Left hindlimb (tissue), 1 donor: Measurements from ENCODE around the gene CLSTN1.
"Not testable (repeated sequence)": the region's sequence is repeated elsewhere in the genome, so short reads cannot be mapped to it uniquely, and the experiment has no call there.

Experiments used
- DNase-seq: peaks from one replicate; pipeline ENCODE4 v3.0.0-alpha.2; 2018

Gene CLSTN1

DNA sequence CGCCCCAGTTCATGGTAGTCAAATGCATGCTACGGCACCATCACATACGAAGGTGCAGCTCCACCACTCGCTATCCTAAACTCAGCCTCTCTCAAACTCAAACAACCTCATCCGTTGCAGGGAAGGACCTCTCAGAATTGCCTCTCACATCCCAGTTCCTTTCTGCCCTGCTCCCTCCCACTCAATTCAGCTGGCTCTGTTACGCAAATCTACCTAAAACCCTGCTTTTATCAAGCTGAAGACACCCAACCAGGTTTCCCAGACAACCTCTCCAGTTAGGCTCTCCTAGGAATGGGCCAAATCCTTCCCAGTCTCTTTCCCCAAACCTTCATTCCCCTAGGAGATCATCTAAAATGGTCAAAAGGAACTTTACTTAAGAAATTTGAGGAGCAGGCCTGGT, 62.9 kb downstream of the CLSTN1 start:
- no peak for DNase-seq

DNA sequence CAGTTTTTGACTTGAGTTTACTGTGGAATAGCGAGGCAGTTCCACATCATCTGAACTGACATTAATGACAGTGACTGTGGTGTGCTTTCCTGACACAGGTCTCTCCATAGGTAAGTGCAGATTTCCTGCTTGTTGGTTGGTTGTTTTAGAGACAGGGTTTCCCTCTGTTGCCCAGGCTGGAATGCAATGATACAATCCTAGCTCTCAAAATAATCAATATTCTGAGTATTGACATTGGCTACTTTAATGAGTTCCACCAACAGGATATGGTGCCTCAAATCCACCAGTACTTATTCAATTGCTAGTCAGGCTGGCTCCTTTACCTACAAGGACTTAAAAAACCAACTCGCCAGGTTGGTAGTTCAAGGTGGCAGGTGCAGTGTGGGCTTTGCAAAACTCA, 63.8 kb downstream of the CLSTN1 start:
- DNase-seq = no peak

DNA sequence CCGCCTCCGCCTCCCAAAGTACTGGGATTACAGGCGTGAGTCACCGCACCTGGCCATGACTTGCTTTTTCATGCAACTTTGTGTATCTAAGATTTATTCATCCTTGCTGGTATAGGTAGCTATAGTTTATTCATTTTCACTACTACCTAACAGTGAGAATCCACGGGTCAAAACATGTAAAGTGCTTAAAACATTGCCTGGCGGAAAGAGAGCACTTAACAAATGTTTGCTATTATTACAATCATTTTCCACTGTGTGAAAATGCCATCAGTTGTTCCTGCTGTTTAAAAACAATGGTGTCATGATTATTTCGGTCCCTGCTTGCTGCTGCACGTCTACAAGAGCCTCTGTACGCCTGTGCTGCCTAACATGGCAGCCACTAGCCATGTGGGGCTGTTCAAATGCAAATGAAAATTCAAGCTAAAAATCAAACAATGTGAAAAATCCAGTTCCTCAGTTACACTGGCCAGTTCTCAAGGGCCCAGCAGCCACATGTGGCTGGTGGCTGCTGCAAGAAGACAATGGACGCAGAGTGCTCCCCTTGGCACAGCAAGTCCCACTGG, 65.1 kb downstream of the CLSTN1 start:
- no peak for DNase-seq

DNA sequence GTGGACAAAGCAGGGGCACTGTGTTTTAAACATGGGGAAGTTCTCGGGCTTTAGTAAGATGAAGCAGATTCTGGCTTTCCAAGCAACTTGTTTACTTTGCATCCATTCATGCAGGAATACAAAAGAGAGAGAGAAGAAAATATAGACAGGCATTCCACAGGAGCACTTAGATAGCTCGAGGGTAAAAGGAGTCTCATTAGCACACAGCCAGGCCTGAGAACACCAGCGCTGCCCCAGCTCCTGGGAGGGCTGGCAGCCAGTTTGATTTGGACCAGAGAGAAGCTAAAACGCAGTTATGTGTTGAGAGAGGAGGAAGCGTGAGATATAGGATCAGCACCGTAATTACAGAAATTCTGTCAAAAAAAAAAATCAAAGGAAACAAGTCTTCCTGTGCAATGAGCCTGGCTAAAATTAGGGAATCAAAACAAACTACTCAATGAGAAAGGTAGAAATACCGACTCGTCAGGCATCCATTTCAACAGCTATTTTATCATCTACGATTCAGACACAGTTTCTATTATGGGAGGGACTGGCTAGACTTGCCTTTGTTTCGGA, 68.2 kb downstream of the CLSTN1 start:
- DNase-seq = no peak

DNA sequence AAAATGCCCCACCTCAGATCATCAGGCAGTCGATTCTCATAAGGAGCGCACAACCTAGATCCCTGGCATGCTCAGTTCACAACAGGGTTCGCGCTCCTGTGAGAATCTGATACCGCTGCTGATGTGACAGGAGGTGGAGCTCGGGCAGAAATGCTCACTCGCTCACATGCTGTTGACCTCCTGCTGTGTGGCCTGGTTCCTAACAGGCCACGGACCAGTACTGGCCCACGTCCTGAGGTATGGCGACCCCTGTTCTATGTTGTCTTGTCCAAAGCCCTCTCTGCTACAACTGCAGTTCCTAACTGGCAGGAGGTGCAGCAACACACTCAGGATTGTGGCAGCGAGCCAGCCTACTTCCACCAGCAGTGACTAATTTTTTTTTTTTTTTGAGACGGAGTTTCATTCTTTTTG, 70.6 kb downstream of the CLSTN1 start:
- no peak for DNase-seq

DNA sequence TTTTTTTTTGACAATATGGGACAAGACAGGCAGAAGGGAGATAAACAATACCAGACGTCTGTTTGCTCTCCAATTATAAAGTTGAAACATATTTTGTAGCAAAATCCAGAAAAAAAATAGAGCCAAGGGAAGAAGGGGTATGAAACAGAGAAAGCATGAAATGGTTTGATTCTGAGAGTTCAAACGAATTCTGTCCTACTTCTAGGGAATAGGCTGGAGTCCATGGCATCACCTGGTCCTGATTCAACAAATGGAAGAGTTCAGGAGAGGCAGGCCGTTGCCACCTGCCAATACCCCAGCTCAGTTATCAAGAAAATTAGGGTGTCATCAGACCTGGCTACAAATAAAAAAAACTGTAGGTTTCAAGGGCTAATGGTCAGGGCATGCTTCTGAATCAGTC, 71.8 kb downstream of the CLSTN1 start:
- DNase-seq = no peak

DNA sequence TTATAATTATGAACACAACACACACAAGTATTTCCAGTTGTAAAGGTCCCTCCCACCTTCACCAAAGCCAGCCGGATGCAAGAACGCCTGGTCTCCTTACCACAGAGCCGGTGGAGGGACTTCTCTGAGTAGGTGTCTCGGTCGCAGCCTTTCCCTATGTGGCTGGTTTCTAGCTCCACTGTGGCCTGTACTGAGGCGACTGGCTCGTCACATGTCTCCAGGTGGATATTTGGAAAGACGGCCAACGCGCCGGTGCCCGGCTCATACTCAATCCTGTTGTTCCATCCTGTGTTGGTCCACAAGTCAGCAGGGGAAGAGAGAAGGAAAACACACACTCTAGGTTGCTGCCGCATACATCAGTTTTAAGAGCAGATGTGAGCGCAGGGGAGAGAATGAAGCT, 74.4 kb downstream of the CLSTN1 start:
- DNase-seq = no peak

DNA sequence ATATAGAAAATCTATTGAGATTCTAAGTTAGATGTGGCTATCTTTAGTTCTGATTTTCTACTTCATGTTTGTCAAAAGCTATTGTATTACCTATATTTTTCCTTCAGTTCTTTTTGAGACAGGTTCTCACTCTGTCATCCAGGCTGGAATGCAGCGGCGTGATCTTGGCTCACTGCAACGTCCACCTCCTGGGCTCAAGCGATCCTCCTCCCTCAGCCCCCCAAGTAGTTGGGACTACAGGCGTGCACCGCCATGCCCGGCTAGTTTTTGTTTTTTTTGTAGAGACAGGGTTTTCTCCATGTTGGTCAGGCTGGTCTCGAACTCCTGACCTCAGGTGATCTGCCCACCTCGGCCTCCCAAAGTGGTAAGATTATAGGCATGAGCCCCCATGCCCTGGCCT, 75.4 kb downstream of the CLSTN1 start:
- DNase-seq = not testable (repeated sequence)

DNA sequence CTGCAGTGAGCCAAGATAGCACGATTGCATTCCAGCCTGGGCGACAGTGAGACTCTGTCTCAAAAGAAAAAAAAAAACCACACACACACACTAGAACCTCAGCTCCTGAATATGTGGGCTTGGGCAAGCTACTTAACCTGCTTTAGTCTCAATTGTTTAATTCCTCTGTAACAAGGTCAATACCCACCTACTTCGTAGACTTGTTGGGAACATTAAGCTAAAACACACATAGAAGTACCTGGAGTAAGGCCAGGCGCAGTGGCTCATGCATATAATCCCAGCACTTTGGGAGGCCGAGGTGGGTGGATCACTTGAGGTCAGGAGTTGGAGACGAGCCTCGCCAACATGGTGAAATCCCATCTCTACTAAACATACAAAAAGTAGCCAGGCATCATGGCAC, 77.1 kb downstream of the CLSTN1 start:
- DNase-seq = no peak

DNA sequence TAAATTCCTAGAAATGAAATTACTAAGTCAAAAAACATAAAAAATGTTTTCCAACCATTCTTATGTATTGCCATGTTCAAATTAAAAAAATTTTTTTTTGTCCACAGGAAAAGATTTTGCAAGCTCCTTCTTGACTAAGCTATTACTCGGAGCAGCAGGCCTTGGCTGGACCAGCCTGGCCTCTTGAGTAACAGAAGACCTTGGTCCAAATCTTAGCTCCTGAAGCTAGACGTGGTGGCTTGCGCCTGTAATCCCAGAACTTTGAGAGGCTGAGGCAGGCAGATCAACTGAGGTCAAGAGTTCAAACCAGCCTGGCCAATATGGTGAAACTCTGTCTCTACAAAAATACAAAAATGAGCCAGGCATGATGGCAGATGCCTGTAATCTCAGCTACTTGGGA, 77.6 kb downstream of the CLSTN1 start:
- DNase-seq = no peak

DNA sequence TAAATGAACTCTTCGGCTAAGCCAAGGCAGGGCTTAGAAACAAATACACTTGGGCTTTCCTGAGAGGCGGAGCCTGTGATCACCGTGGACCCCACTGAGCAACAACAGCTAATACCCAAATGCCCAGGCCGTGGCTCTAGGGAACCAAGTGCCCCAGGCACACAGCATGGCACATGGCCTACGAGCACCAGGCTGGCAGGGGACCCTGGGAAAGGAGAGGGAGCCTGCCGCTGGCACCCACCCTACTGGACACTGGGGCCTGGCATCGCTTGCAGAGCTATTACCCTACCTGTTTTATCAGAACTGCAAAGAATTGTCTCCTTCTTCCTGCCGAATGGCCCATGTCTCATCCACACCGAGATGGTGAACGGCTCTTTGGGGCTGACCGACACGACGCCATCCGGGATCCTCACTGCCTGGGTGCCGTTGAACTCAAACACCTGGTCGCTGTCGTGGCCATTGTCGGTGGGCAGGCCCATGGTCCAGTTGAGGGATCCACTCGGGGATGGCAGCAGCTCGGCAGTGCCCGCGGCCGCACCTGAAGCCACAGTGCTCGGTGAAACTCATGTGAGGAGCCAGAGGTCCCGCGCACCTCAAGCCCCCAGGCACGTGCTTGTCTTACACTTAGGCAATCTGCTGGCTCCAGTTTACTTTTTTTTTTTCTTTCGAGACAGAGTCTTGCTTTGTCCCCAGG, 79.5 kb downstream of the CLSTN1 start:
- no peak for DNase-seq

DNA sequence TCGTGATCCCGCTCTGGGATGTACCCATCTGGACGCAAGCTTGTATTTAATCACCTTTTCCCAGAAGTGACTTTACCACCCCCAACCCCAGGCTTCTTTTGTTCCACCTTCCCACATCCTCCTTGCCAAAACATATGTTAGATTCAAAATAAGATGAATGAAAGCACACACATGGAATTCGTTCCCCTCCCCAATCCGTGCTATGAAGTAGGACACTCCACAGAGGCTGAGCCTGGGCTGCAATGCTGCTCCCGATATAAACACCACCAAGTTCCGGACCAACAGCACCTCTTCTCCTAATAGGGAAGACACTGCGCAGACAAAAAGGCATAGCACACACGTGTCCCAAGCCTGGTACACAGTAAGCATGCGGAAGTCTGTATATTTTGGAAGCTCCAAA, 86.1 kb downstream of the CLSTN1 start:
- no peak for DNase-seq

DNA sequence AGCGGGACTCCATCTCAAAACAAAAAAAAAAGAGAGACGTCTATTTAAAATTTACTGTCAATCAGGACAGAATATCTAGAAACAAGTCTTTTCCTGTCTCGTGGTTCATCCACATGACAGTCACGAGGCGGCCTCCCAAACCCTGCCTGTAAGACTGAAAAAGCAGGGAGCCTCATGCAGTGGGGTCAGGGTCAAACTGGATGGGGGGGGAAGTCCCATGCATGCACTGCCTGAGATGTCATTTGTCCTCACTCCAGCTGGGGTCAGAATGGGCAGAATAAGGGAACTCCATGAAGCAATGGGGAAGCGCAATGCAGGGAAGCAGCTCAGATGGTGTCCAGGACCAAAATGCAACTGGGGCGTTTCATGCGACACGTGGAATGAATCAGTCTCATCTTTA, 86.7 kb downstream of the CLSTN1 start:
- DNase-seq = no peak

DNA sequence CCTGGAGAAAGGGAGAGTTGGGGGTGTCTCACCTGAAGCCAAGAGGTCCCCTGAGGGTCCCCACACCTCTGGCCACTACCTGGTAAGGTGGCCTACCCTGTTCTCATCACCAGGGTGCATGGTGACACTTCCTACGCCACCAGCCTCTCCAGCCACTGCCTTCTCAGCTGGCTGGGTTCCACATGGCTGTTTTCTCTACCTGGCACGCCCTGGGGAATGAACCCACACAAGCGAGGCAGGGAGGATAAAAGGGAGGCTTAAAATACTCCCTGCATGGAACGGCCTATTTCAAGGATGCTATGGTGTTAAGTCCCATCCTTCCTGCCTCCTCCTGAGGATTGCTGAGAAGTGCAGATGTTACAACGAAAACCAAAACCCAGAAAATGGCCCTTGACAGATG, 87.5 kb downstream of the CLSTN1 start:
- DNase-seq = no peak

DNA sequence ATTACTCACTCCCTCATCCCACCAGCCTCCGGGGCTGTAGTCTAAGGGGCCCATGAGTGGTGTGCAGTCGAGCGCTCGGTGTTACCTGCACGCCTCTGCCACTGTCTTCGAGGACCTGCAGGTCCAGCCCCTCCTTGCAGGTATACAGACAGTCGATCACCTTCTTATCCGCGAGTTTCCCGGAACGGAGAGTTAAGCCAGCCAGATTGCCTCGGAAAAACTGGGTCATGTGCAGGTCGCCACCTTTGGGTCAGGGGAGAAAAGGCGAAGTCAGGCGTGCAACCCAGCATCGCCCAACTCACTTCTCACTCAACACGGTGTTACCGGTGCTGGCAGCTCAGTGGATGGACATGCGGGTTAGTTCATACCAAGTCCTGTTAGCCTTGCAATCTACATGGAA, 88.0 kb downstream of the CLSTN1 start:
- DNase-seq = no peak

DNA sequence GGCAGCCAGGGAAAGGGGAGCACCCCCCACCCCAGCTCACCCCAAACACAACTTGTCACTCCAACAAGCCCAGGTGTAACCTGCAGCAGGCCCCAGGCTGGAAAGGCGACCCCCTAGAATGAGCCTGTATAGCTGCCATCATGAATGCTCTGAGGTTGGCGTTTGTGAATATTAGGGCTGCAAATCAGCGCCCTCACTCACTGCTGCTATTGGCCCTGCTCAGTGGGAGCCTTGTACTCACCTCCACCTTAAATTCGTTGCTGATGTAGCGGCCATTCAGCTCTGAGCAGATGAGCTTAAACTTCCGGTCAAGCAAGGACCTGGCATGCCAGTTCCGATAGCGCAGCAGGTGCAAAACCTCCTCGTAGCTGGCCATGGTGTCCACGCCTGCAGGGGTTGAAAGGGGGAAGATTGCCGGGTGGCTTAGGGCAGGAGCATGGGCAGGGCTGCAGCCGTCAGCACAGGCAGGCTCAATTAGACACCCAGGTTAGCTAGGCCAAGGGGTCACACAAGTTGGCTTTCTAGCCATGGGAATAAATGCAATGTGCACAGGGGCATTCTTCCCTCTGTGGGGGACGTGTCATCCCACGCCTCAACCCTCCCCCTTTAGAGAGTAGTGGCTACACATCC, 90.5 kb downstream of the CLSTN1 start:
- no peak for DNase-seq

DNA sequence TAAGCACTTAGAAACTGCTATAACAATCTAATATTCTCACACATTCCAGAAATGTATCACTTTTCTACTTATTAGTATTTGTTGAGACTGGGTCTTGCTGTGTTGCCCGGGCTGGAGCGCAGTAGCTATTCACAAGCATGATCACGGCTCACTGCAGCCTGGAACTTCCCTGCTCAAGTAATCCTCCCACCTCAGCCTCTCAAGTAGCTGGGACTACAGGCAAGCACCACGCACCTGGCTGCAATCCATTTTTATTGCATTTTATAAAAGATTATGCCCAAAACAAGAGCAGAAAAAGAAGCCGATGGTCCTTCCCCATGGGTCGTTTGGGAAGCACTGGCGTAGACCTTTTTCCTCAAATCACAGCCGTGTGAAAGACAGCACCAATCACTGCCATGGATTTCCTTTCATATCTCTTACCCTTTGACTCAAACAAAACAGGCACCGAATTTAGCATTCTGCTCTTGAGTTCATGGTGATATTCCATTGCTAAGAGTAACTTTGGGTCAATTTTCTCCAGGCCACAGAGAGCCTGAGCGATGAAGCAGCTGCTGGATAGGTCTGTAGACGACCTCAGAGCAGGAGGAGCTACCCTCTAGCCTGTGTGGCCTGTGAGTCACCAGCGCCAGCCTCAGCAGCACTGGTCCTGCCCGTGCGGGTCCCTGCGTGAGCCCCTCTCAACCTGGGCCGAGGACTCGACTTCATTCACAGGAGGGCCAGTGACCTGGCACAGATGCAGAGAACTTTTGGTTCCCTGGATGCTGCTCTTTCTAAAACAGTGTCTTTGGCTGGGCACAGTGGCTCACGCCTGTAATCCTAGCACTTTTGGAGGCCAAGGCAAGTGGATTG, 91.4 kb downstream of the CLSTN1 start:
- DNase-seq = no peak

DNA sequence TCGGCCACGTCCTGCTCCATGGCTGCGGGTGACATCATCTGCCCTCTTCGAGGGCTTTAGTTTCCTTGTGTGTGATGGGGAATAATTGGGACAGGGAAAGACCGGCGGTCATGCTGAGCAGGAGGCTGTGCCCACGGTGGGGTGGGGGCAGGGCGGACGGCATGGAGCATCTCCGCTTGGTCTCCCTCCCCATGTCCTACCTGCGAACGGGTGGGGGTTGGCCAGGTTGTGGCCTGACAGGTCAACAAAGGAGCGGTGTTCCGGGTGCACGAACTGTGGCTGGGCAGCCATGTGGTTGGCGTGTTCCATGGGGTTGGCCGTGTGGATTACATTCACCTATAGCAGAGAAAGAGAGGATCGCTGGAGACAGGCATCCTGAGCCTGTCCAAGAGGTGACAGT, 92.2 kb downstream of the CLSTN1 start:
- DNase-seq = no peak

DNA sequence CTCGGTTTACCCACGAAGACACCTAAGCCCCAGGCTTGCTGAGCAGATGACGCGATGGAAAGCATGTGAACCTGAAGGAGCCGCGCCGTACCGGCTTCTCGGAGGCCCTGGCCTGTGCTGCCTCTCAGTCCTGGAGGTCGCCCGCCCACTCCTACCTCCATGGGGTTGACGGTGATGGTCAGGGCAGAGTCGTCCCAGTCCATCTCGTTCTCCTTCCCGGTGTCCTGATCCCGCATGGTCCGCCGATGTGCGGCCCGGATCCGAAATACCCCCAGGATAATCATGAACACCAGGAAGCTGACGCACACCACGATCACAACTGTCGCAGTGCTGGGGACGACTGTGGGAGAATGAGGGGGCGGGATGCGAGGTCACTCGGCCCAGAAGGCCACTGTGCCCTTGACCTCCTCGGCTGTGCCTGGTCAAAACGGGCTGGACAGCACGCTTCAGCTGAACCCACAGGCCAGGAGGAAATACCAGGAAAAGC, 92.7 kb downstream of the CLSTN1 start:
- no peak for DNase-seq

DNA sequence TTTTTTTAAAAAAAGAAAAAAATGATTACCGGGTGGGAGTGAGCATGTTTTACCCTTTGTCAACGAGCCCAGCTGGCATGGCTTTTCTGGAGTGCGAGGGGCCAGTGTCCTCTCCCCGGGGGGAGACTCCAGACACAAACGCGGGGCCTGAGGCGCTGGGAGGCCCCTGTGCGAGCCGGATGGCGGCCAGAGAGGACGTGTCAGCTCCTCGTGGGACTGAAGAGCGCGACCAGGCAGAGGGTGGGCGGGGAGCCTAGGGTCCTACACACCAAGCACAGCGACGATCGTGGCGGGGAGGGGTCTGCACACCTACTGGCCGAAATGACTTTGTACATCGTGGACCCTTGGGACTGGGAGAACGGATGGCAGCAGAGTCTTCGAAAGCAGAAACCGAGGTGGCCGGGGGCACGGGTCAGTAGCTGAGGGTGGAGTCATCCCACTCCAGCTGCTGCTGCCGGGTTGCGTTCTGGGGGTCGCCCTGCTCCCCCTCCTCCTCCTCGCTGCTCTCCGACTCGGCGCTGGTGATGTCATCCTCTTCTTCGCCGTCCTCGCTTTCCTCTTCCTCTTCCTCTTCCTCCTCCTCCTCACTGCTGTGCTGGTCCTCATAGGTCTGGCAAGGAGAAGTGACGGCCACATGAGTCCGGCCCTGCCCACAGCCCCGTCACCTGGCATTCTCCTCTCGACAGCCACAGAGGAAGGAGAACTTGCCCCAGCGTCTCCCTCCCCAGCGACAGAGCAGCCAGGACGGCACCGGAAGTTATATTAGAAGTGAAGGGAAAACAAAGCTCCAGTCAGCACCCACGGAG, 93.5 kb downstream of the CLSTN1 start:
- DNase-seq = no peak

DNA sequence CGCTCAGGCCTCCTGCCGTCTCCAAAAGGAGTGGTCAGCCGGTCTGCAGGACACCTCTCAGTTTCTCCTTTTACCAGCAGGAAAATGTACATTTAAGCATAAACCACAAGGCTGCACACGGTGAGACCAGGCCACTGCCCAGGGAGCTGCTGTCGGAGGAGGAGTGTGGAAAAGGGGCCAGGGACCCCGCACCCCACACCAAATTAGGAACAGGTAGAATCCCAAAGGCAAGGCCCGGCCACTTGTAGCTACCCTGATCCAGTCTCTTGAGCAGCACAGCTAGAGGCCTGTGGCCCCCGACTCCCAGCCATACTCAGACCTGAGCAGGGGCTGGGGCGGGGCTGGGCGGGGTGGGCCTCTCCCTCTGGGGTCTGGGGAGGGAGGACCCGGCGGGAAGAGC, 94.2 kb downstream of the CLSTN1 start:
- no peak for DNase-seq
